ENCODE measurements around the gene SLC35D2.
"Not testable (repeated sequence)": the region's sequence is repeated elsewhere in the genome, so short reads cannot be mapped to it uniquely, and the experiment has no call there.

SLC35D2 gene

GRCh38 chr9:96361668-96362067 is 21.8 kb downstream of the SLC35D2 start:
- FAIRE-seq: no peak
- DNase-seq (ENCODE audit: low spot score): no peak

- DNase-seq (ENCODE audit: low spot score): no peak
- no peak for FAIRE-seq
Observed at GRCh38 chr9:96360976-96361375, 22.5 kb downstream of the SLC35D2 start.

- FAIRE-seq; DNase-seq (ENCODE audit: low spot score): not testable (repeated sequence)
Observed at GRCh38 chr9:96360523-96360922, 23.0 kb downstream of the SLC35D2 start.

- DNase-seq (ENCODE audit: low spot score) (no peak), FAIRE-seq (no peak)
Observed at GRCh38 chr9:96350866-96351265, 32.6 kb downstream of the SLC35D2 start.

GRCh38 chr9:96348261-96348660 is 35.2 kb downstream of the SLC35D2 start:
- DNase-seq (ENCODE audit: low spot score) (no peak), FAIRE-seq (no peak)

GRCh38 chr9:96345551-96345950 is 38.0 kb downstream of the SLC35D2 start:
- FAIRE-seq (no peak), DNase-seq (ENCODE audit: low spot score) (no peak)

- DNase-seq (ENCODE audit: low spot score): peak; percentile 94
- no peak for FAIRE-seq
Observed at GRCh38 chr9:96344458-96345180, 38.9 kb downstream of the SLC35D2 start.

GRCh38 chr9:96343515-96344360 is 39.8 kb downstream of the SLC35D2 start:
- DNase-seq (ENCODE audit: low spot score) (no peak), FAIRE-seq (no peak)

- no peak for FAIRE-seq
- no peak for DNase-seq (ENCODE audit: low spot score)
Observed at GRCh38 chr9:96342571-96343245, 40.8 kb downstream of the SLC35D2 start.

GRCh38 chr9:96340707-96341106 is 42.8 kb downstream of the SLC35D2 start:
- no peak for FAIRE-seq
- no peak for DNase-seq (ENCODE audit: low spot score)

- DNase-seq (ENCODE audit: low spot score): no peak
- FAIRE-seq: no peak
Observed at GRCh38 chr9:96338299-96338698, 45.2 kb downstream of the SLC35D2 start.

GRCh38 chr9:96333958-96334357 is 49.6 kb downstream of the SLC35D2 start:
- no peak for DNase-seq (ENCODE audit: low spot score)
- FAIRE-seq: no peak

GRCh38 chr9:96331236-96331947 is 52.1 kb downstream of the SLC35D2 start:
- FAIRE-seq: no peak
- peak; percentile 68 for DNase-seq (ENCODE audit: low spot score)

- DNase-seq (ENCODE audit: low spot score) (peak; percentile 49), FAIRE-seq (no peak)
Observed at GRCh38 chr9:96327694-96328352, 55.7 kb downstream of the SLC35D2 start.

GRCh38 chr9:96323169-96323568 is 60.3 kb downstream of the SLC35D2 start:
- FAIRE-seq (no peak), DNase-seq (ENCODE audit: low spot score) (no peak)

GRCh38 chr9:96322736-96323135 is 60.8 kb downstream of the SLC35D2 start:
- DNase-seq (ENCODE audit: low spot score); FAIRE-seq: not testable (repeated sequence)

- FAIRE-seq; DNase-seq (ENCODE audit: low spot score): not testable (repeated sequence)
Observed at GRCh38 chr9:96322210-96322609, 61.3 kb downstream of the SLC35D2 start.

GRCh38 chr9:96321515-96321914 is 62.0 kb downstream of the SLC35D2 start:
- FAIRE-seq: no peak

GRCh38 chr9:96320749-96321280 is 62.7 kb downstream of the SLC35D2 start:
- no peak for FAIRE-seq
- no peak for DNase-seq (ENCODE audit: low spot score)

More at GRCh38 chr9:96321515-96321914, 62.0 kb downstream of the SLC35D2 start:
- no peak for DNase-seq (ENCODE audit: low spot score)

- DNase-seq (ENCODE audit: low spot score) (no peak), FAIRE-seq (no peak)
Observed at GRCh38 chr9:96318921-96319565, 64.5 kb downstream of the SLC35D2 start.
